Fibroblast of upper back skin (primary cell): ENCODE measurements around the gene NPEPL1.

Experiments used
- DNase-seq: peaks from one replicate; pipeline ENCODE4 v3.0.0-alpha.2; 2013

NPEPL1 gene

GRCh38 chr20:58657986-58658385, 34.6 kb upstream of the NPEPL1 start:
- no peak for DNase-seq

GRCh38 chr20:58658760-58659159, 33.8 kb upstream of the NPEPL1 start:
- DNase-seq: no peak

GRCh38 chr20:58659841-58660240, 32.8 kb upstream of the NPEPL1 start:
- no peak for DNase-seq

- no peak for DNase-seq
These were observed 31.6 kb upstream of the NPEPL1 start for GRCh38 chr20:58660855-58661597.

- DNase-seq: no peak
These were observed 30.8 kb upstream of the NPEPL1 start for GRCh38 chr20:58661598-58662473.

GRCh38 chr20:58664331-58664730, 28.3 kb upstream of the NPEPL1 start:
- no peak for DNase-seq

- no peak for DNase-seq
These were observed 27.7 kb upstream of the NPEPL1 start for GRCh38 chr20:58664883-58665282.

- no peak for DNase-seq
These were observed 27.0 kb upstream of the NPEPL1 start for GRCh38 chr20:58665606-58666005.

- no peak for DNase-seq
These were observed 25.9 kb upstream of the NPEPL1 start for GRCh38 chr20:58666702-58667101.

GRCh38 chr20:58667975-58668374, 24.6 kb upstream of the NPEPL1 start:
- DNase-seq: no peak

- no peak for DNase-seq
These were observed 23.7 kb upstream of the NPEPL1 start for GRCh38 chr20:58668901-58669286.

GRCh38 chr20:58669287-58670006, 23.2 kb upstream of the NPEPL1 start:
- DNase-seq: no peak

- DNase-seq: no peak
These were observed 22.5 kb upstream of the NPEPL1 start for GRCh38 chr20:58670102-58670501.

- DNase-seq: no peak
These were observed 21.9 kb upstream of the NPEPL1 start for GRCh38 chr20:58670659-58671058.

- DNase-seq: no peak
These were observed 19.5 kb upstream of the NPEPL1 start for GRCh38 chr20:58673119-58673518.

GRCh38 chr20:58675146-58675584, 17.4 kb upstream of the NPEPL1 start:
- no peak for DNase-seq

- DNase-seq: no peak
These were observed 17.0 kb upstream of the NPEPL1 start for GRCh38 chr20:58675641-58676040.

GRCh38 chr20:58676161-58676560, 16.4 kb upstream of the NPEPL1 start:
- no peak for DNase-seq

- no peak for DNase-seq
These were observed 15.5 kb upstream of the NPEPL1 start for GRCh38 chr20:58677079-58677604.

GRCh38 chr20:58677808-58678207, 14.8 kb upstream of the NPEPL1 start:
- DNase-seq: no peak

GRCh38 chr20:58678806-58679205, 13.8 kb upstream of the NPEPL1 start:
- no peak for DNase-seq

GRCh38 chr20:58682656-58683531, 9.7 kb upstream of the NPEPL1 start:
- DNase-seq: no peak
